Glutamatergic neuron (in vitro differentiated cells): ENCODE measurements around the gene ASB2. TPM values are rescaled to one million over a fixed set of nuclear protein-coding genes. Genes with fewer than 3 reads are reported as not detected.

Experiments used
- DNase-seq: peaks from one replicate; pipeline ENCODE4 v3.0.0; 2022
- H3K27ac Mint-ChIP-seq: one replicate; pipeline ENCODE4 v1.8.0; 2020; ENCODE audit warnings: mild to moderate bottlenecking, mixed read lengths, inconsistent platforms; ENCODE audit not compliant: unreplicated experiment
- H3K27me3 Mint-ChIP-seq: one replicate; pipeline ENCODE4 v1.8.0; 2020; ENCODE audit warnings: mild to moderate bottlenecking, moderate library complexity, mixed read lengths, inconsistent platforms; ENCODE audit not compliant: unreplicated experiment
- H3K36me3 Mint-ChIP-seq: one replicate; pipeline ENCODE4 v1.8.0; 2020; ENCODE audit warnings: mild to moderate bottlenecking, mixed read lengths, inconsistent platforms; ENCODE audit not compliant: unreplicated experiment
- H3K4me1 Mint-ChIP-seq: one replicate; pipeline ENCODE4 v1.8.0; 2020; ENCODE audit warnings: mild to moderate bottlenecking, low read depth, mixed read lengths, inconsistent platforms; ENCODE audit not compliant: unreplicated experiment
- H3K4me3 Mint-ChIP-seq: one replicate; pipeline ENCODE4 v1.8.0; 2020; ENCODE audit warnings: mild to moderate bottlenecking, mixed read lengths, inconsistent platforms; ENCODE audit not compliant: unreplicated experiment
- H3K9me3 Mint-ChIP-seq: one replicate; pipeline ENCODE4 v1.8.0; 2020; ENCODE audit warnings: mild to moderate bottlenecking, moderate library complexity, mixed read lengths, inconsistent platforms; ENCODE audit not compliant: unreplicated experiment
- total RNA-seq: library from RNA; stranded (reverse); fragmentation: NEBNext Ultra II Directional; extraction: Animal tissue kit (Norgen Biotek cat#: 25700); gene quantifications from one replicate; pipeline ENCODE4 v1.2.1, GENCODE V29; 2021; ENCODE audit not compliant: unreplicated experiment
- TF ChIP-seq, protein P1 (sequence below): fragments of 200-600 bp; sonication (generic); IDR thresholded peaks from one replicate; pipeline ENCODE4 v1.5.0; 2021; ENCODE audit not compliant: partially characterized antibody, unreplicated experiment

ASB2 gene
- total RNA-seq, 1 donor from 2014 or later, result 16.6 TPM

DNA sequence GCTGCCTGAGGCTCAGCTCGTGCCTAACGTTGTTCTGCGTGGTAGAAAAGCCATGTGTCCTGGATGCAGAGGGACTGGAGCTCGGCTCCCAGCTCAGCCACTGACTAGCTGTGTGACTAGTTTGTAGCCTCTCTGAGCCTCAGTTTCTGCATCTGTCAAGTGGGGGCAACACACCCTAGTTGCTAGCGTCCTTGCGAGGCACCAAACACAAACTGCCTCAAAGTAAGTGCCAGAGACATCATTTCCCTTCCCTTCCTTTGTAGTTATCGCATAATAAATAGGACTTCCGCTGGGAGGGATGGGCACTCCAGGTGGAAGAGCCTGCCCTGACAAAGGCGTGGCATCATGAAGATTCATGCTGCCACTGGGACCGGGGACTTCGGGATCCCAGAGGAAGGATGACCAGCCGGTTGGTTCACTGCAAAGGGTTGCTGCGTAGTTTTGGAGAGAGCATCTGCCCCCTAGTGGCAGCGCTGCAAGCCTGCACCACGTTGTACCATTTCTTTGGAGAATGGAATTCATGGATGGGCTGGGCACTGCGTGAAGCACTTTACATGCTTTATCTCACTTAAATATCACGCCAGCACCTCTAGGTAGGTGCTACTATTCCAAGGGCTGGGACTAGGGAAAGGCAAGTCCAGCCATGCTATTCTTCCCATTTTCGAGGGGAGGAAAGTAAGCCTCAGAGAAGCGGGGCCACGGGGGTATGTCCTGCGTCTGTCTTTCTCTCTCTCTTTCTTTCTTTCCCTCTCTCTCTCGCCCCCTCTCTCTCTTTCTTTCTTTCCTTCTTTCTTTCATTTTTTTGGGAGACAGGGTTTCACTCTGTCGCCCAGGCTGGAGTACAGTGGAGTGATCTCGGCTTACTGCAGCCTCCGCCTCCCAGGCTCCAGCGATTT, 25.4 kb upstream of the ASB2 start:
- DNase-seq, result peak; percentile 73
- peaks cover 11% of the 10 kb centered on the region for H3K9me3 Mint-ChIP-seq
- TF ChIP-seq, protein P1, sequence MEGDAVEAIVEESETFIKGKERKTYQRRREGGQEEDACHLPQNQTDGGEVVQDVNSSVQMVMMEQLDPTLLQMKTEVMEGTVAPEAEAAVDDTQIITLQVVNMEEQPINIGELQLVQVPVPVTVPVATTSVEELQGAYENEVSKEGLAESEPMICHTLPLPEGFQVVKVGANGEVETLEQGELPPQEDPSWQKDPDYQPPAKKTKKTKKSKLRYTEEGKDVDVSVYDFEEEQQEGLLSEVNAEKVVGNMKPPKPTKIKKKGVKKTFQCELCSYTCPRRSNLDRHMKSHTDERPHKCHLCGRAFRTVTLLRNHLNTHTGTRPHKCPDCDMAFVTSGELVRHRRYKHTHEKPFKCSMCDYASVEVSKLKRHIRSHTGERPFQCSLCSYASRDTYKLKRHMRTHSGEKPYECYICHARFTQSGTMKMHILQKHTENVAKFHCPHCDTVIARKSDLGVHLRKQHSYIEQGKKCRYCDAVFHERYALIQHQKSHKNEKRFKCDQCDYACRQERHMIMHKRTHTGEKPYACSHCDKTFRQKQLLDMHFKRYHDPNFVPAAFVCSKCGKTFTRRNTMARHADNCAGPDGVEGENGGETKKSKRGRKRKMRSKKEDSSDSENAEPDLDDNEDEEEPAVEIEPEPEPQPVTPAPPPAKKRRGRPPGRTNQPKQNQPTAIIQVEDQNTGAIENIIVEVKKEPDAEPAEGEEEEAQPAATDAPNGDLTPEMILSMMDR, result peak; percentile 95
- H3K4me1 Mint-ChIP-seq, result peaks cover 18% of the 10 kb centered on the region
- peaks cover 9% of the 10 kb centered on the region for H3K27me3 Mint-ChIP-seq
- H3K4me3 Mint-ChIP-seq, result peak overlapping the region; percentile 1
- peak overlapping the region; percentile 87 for H3K27ac Mint-ChIP-seq
- no peaks in the 10 kb centered on the region for H3K36me3 Mint-ChIP-seq

DNA sequence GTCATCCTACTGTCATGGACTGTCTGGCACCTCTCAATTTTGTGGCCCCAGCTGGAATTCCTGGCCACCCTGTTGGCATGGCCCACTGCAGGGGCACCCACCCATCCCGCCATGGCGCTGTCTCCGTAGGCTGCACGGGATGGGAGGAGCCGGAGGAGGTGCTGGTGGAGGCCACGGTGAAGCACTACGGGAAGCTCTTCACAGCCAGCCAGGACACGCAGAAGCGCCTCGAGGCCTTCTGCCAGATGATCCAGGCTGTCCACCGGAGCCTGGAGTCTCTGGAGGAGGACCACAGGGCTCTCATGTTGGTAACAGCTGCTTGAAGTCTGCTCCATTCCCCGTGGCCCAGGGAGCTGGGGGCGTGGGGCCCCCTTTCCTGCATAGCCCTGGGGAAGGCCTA, 24.6 kb upstream of the ASB2 start:
- peaks cover 11% of the 10 kb centered on the region for H3K9me3 Mint-ChIP-seq
- no peak overlapping the region for H3K4me3 Mint-ChIP-seq
- peaks cover 18% of the 10 kb centered on the region for H3K4me1 Mint-ChIP-seq
- peaks cover 9% of the 10 kb centered on the region for H3K27me3 Mint-ChIP-seq
- H3K27ac Mint-ChIP-seq, result peak overlapping the region; percentile 87
- peak; percentile 59 for DNase-seq
- TF ChIP-seq, protein P1, result no peak
- H3K36me3 Mint-ChIP-seq, result no peaks in the 10 kb centered on the region

DNA sequence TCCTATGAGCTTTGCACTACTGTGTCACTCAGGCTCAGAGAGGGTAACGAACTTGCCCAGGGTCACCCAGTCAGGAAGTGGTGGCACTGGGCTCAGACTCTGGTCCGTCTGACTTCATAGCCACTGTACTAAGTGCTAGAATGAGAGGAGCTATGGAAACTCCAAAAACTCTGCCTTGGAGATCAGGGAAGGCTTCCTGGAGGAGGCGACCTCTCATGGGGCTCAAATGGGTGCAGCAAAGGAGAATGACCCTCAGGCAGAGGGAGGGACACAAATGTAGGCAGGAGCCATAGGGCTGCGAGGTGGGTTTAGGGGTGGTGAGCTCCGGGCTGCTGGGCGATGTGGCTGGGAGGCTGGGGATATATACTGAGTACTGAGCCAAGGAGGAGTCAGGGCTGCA, 23.9 kb upstream of the ASB2 start:
- H3K4me3 Mint-ChIP-seq, result no peak overlapping the region
- no peaks in the 10 kb centered on the region for H3K36me3 Mint-ChIP-seq
- H3K9me3 Mint-ChIP-seq, result peaks cover 10% of the 10 kb centered on the region
- H3K27me3 Mint-ChIP-seq, result peaks cover 14% of the 10 kb centered on the region
- peaks cover 17% of the 10 kb centered on the region for H3K4me1 Mint-ChIP-seq
- no peak for DNase-seq
- no peak overlapping the region for H3K27ac Mint-ChIP-seq
- TF ChIP-seq, protein P1, result no peak

DNA sequence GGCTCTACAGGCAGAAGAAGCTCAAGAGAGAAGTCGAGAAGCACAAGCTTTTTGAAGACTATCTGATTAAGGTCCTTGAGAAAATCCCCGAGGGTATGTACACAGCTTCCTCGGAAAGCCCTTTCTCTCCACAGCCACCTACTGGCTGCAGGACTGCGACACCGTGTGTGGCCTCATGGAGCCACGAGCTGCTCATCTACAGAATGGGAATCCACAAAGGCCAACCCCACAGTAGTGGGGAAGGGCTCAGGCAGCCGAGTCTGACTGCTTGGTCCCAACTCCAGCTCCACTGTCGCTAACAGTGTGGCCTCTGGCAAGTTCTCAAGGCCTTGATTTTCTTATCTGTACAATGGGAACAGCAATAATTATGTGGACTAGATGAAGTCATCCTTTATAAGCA, 23.2 kb upstream of the ASB2 start:
- Mint-ChIP-seq H3K9me3 (peaks cover 8% of the 10 kb centered on the region), H3K4me3 (no peak overlapping the region), H3K27me3 (peaks cover 14% of the 10 kb centered on the region), H3K4me1 (peaks cover 15% of the 10 kb centered on the region), H3K36me3 (no peaks in the 10 kb centered on the region), H3K27ac (no peak overlapping the region)
- TF ChIP-seq, protein P1, result no peak
- no peak for DNase-seq

DNA sequence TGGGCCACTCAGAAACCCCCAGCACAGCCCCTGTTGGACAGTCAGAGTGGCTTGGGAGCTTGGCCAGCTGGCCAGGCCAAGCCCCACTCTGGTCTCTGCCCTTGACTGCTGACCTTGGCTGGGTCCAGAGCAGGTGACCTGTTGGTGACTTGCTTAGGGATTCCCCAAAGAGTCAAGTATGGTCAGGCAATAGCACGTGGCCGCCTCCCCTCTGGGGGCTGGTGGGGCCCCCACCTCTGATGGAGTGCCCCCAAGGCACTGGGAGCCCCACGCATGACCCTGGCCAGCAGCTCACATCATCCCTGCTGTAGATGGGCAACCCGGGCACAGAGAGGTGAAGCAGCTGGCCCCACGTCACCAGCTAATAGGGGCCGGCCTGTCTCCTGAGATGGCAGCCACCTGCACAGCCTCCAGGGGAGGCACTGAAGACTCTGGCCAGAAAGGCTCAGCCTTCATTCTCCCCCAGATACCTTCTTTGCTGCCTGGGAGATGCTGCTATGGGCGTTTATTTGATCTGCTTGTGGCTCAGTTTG, 22.6 kb upstream of the ASB2 start:
- DNase-seq, result no peak
- Mint-ChIP-seq H3K9me3 (peaks cover 8% of the 10 kb centered on the region), H3K4me3 (no peak overlapping the region), H3K27ac (no peak overlapping the region), H3K27me3 (peaks cover 14% of the 10 kb centered on the region), H3K4me1 (peaks cover 15% of the 10 kb centered on the region), H3K36me3 (no peaks in the 10 kb centered on the region)
- TF ChIP-seq, protein P1, result no peak
